GM19240 (cell line): ENCODE measurements around the gene SGPP1.
"Not testable (repeated sequence)": the region's sequence is repeated elsewhere in the genome, so short reads cannot be mapped to it uniquely, and the experiment has no call there.

Source experiments
- DNase-seq: peaks from one replicate; pipeline ENCODE4 v3.0.0; 2011; ENCODE audit warnings: low spot score; ENCODE audit not compliant: insufficient read length

The SGPP1 gene

GRCh38 chr14:63727736-63728728 lies at the start of gene SGPP1:
TSS of gene SGPP1 (minus strand) at chr14:63728065. CDS start at chr14:63727944, 121 bp downstream.
- DNase-seq: peak; percentile 83

- DNase-seq: no peak
Observed at GRCh38 chr14:63777024-63777423, 49.2 kb upstream of the SGPP1 start.

GRCh38 chr14:63773504-63773903 lies 45.6 kb upstream of the SGPP1 start:
- no peak for DNase-seq

- DNase-seq: no peak
Observed at GRCh38 chr14:63770187-63770807, 42.4 kb upstream of the SGPP1 start.

GRCh38 chr14:63766611-63767010 lies 38.7 kb upstream of the SGPP1 start:
- no peak for DNase-seq

GRCh38 chr14:63764620-63765139 lies 36.8 kb upstream of the SGPP1 start:
- DNase-seq: no peak

GRCh38 chr14:63764103-63764502 lies 36.2 kb upstream of the SGPP1 start:
- DNase-seq: no peak

GRCh38 chr14:63761351-63762117 lies 33.7 kb upstream of the SGPP1 start:
- no peak for DNase-seq

- DNase-seq: no peak
Observed at GRCh38 chr14:63760014-63760413, 32.1 kb upstream of the SGPP1 start.

- DNase-seq: peak; percentile 6
Observed at GRCh38 chr14:63759456-63759855, 31.6 kb upstream of the SGPP1 start.

- DNase-seq: no peak
Observed at GRCh38 chr14:63757211-63757610, 29.3 kb upstream of the SGPP1 start.

- DNase-seq: no peak
Observed at GRCh38 chr14:63752449-63753169, 24.7 kb upstream of the SGPP1 start.

GRCh38 chr14:63751076-63751475 lies 23.2 kb upstream of the SGPP1 start:
- DNase-seq: not testable (repeated sequence)

GRCh38 chr14:63747846-63748245 lies 20.0 kb upstream of the SGPP1 start:
- DNase-seq: no peak

- no peak for DNase-seq
Observed at GRCh38 chr14:63745858-63746425, 18.1 kb upstream of the SGPP1 start.

- no peak for DNase-seq
Observed at GRCh38 chr14:63745272-63745671, 17.4 kb upstream of the SGPP1 start.

- no peak for DNase-seq
Observed at GRCh38 chr14:63737582-63738006, 9.7 kb upstream of the SGPP1 start.

- no peak for DNase-seq
Observed at GRCh38 chr14:63735720-63736119, 7.9 kb upstream of the SGPP1 start.

GRCh38 chr14:63730659-63731058 lies 2.8 kb upstream of the SGPP1 start:
- no peak for DNase-seq

- DNase-seq: peak; percentile 9
Observed at GRCh38 chr14:63727231-63727735, 582 bp downstream of the SGPP1 start.
